SK-N-SH (cell line): ENCODE measurements around the gene PLOD3. TPM values are rescaled to one million over a fixed set of nuclear protein-coding genes. Genes with fewer than 3 reads are reported as not detected.

Source experiments
- CTCF ChIA-PET: fragments of 300-600, 350-600 bp; formaldehyde crosslinking; extraction: SDS; loops from one replicate; lab custom pipeline; 2021; lab: Yijun Ruan, JAX
- POLR2A ChIA-PET: fragments of 350-600 bp; sonication (Branson Sonifier 250); formaldehyde crosslinking; extraction: SDS; loops from one replicate; lab custom pipeline; 2020; ENCODE audit warnings: antibody characterized with exemption, inconsistent platforms; lab: Yijun Ruan, JAX
- DNase-seq: peaks from one replicate; pipeline ENCODE4 v3.0.0; 2012
- H2AFZ ChIP-seq: fragments of 200-600 bp; sonication (generic); 2 replicates; pipeline ENCODE4 v1.8.1; 2016; ENCODE audit warnings: antibody characterized with exemption, mild to moderate bottlenecking, low read depth
- H3F3A ChIP-seq: fragments of 200-600 bp; sonication (generic); replicated peaks from 2 replicates; pipeline ENCODE3; 2016; ENCODE audit warnings: antibody characterized with exemption, mild to moderate bottlenecking; ENCODE audit not compliant: insufficient read depth
- H3K27ac ChIP-seq, 2 experiments: fragments of 200-500 bp in 1 of 2; fragments of 200-600 bp in 1 of 2; sonication (Bioruptor generic) in 1 of 2; sonication (generic), shearing (Covaris generic) in 1 of 2; 2 replicates each; pipeline versions ENCODE4 v1.5.1 to v1.6.1; 2014 to 2016; ENCODE audit warnings: low read depth in 2 of 2, inconsistent platforms in 1 of 2, low read length in 1 of 2, mild to moderate bottlenecking in 1 of 2, mixed read lengths in 1 of 2
- H3K27me3 ChIP-seq: fragments of 200-600 bp; sonication (generic), shearing (Covaris generic); 2 replicates; pipeline ENCODE4 v1.6.1; 2016; ENCODE audit warnings: mixed run types; ENCODE audit not compliant: insufficient read depth
- H3K36me3 ChIP-seq, 2 experiments: fragments of 200-500 bp in 1 of 2; fragments of 200-600 bp in 1 of 2; sonication (Bioruptor generic) in 1 of 2; sonication (generic) in 1 of 2; replicated peaks in 1 of 2; 2 replicates each; pipeline versions ENCODE3 to v1.5.1; 2014 to 2016; ENCODE audit warnings: low read length in 1 of 2, mild to moderate bottlenecking in 1 of 2; ENCODE audit not compliant: insufficient read depth in 2 of 2, control insufficient read depth in 1 of 2
- H3K4me1 ChIP-seq, 2 experiments: fragments of 200-500 bp in 1 of 2; fragments of 200-600 bp in 1 of 2; sonication (Bioruptor generic) in 1 of 2; sonication (generic), shearing (Covaris generic) in 1 of 2; 2 replicates each; pipeline versions ENCODE4 v1.5.1 to v1.6.1; 2014 to 2016; ENCODE audit warnings: low read depth in 1 of 2, low read length in 1 of 2, mixed run types in 1 of 2; ENCODE audit not compliant: insufficient read depth in 2 of 2, control insufficient read depth in 1 of 2
- H3K4me2 ChIP-seq: fragments of 200-600 bp; sonication (generic), shearing (Covaris generic); 2 replicates; pipeline ENCODE4 v1.6.1; 2017; ENCODE audit warnings: mixed run types
- H3K4me3 ChIP-seq, 2 experiments: fragments of 200-500 bp in 1 of 2; fragments of 200-600 bp in 1 of 2; sonication (Bioruptor generic) in 1 of 2; sonication (generic), shearing (Covaris generic) in 1 of 2; 2 replicates each; pipeline versions ENCODE4 v1.5.1 to v1.8.1; 2014 to 2016; ENCODE audit warnings: low read depth in 2 of 2, inconsistent platforms in 1 of 2, low read length in 1 of 2, mild to moderate bottlenecking in 1 of 2, mixed read lengths in 1 of 2, moderate library complexity in 1 of 2
- H3K79me2 ChIP-seq: fragments of 200-600 bp; sonication (generic); 2 replicates; pipeline ENCODE4 v1.8.1; 2017; ENCODE audit warnings: mild to moderate bottlenecking; ENCODE audit not compliant: insufficient read depth
- H3K9ac ChIP-seq: fragments of 200-600 bp; sonication (generic); 2 replicates; pipeline ENCODE4 v1.6.1; 2017; ENCODE audit warnings: mixed run types
- H3K9me2 ChIP-seq: fragments of 200-600 bp; sonication (generic); 2 replicates; pipeline ENCODE4 v1.6.1; 2017; ENCODE audit warnings: mixed run types
- H3K9me3 ChIP-seq: fragments of 200-600 bp; sonication (generic); 2 replicates; pipeline ENCODE4 v1.6.1; 2017; ENCODE audit warnings: mixed run types, mild to moderate bottlenecking, moderate library complexity
- H4K20me1 ChIP-seq: fragments of 200-600 bp; sonication (generic); 2 replicates; pipeline ENCODE4 v1.6.1; 2017; ENCODE audit warnings: mild to moderate bottlenecking, mixed run types; ENCODE audit not compliant: insufficient read depth
- ELF1 ChIP-seq: IDR thresholded peaks from 2 replicates; pipeline ENCODE4 v1.4.0; 2012
- FOXJ3 ChIP-seq: sonication (generic); formaldehyde crosslinking; IDR thresholded peaks from 2 replicates; pipeline ENCODE4 v1.5.1; 2020; ENCODE audit warnings: mild to moderate bottlenecking, missing genetic modification reagents
- FOXM1 ChIP-seq: IDR thresholded peaks from 2 replicates; pipeline ENCODE4 v1.4.0; 2012; ENCODE audit warnings: low read depth, mild to moderate bottlenecking
- GABPA ChIP-seq: IDR thresholded peaks from 2 replicates; pipeline ENCODE4 v1.4.0; 2012; ENCODE audit warnings: low read depth, mild to moderate bottlenecking
- GATA2 ChIP-seq: sonication (generic); formaldehyde crosslinking; IDR thresholded peaks from 2 replicates; pipeline ENCODE4 v1.5.0; 2020; ENCODE audit warnings: mild to moderate bottlenecking, missing genetic modification reagents
- JUND ChIP-seq: IDR thresholded peaks from 2 replicates; pipeline ENCODE4 v1.4.0; 2012
- MXI1 ChIP-seq: IDR thresholded peaks from 2 replicates; pipeline ENCODE4 v1.6.1; 2012; ENCODE audit warnings: mild to moderate bottlenecking, low read depth, low read length, improper control_type of control experiment
- NFIC ChIP-seq: IDR thresholded peaks from 2 replicates; pipeline ENCODE4 v1.4.0; 2012; ENCODE audit warnings: borderline replicate concordance
- NRF1 ChIP-seq: IDR thresholded peaks from 2 replicates; pipeline ENCODE4 v1.6.1; 2012; ENCODE audit warnings: low read depth, mild to moderate bottlenecking, low read length
- POLR2AphosphoS5 ChIP-seq: IDR thresholded peaks from 2 replicates; pipeline ENCODE4 v1.6.1; 2012; ENCODE audit warnings: low read depth, low read length
- RCOR1 ChIP-seq: fragments of 150-350 bp; IDR thresholded peaks from 2 replicates; pipeline ENCODE4 v1.6.1; 2017; ENCODE audit warnings: antibody characterized with exemption, low read length
- RFX5 ChIP-seq: IDR thresholded peaks from 2 replicates; pipeline ENCODE4 v1.6.1; 2012; ENCODE audit warnings: mild to moderate bottlenecking, improper control_type of control experiment, low read length
- RXRA ChIP-seq: IDR thresholded peaks from 2 replicates; pipeline ENCODE4 v1.4.0; 2012; ENCODE audit warnings: low read depth, mild to moderate bottlenecking, borderline replicate concordance
- SIN3A ChIP-seq: IDR thresholded peaks from 2 replicates; pipeline ENCODE4 v1.6.1; 2012; ENCODE audit warnings: low read depth, mild to moderate bottlenecking, low read length, moderate library complexity, borderline replicate concordance
- SMC3 ChIP-seq: IDR thresholded peaks from 2 replicates; pipeline ENCODE4 v1.6.1; 2012; ENCODE audit warnings: low read depth, low read length, improper control_type of control experiment
- TAF1 ChIP-seq: IDR thresholded peaks from 2 replicates; pipeline ENCODE4 v1.6.1; 2012; ENCODE audit warnings: low read depth, mild to moderate bottlenecking, low read length, moderate library complexity, borderline replicate concordance
- TCF12 ChIP-seq: IDR thresholded peaks from 2 replicates; pipeline ENCODE4 v1.4.0; 2012
- YY1 ChIP-seq: IDR thresholded peaks from 2 replicates; pipeline ENCODE4 v1.4.0; 2012; ENCODE audit warnings: low read depth, mild to moderate bottlenecking
- WGBS: methylation state at CpG from one replicate; pipeline ENCODE4 v1.1.6; 2017; ENCODE audit warnings: low lambda C conversion rate; 5-methylcytosine and 5-hydroxymethylcytosine counted together
- polyA plus RNA-seq, 3 experiments: library from polyadenylated mRNA; depleted of rRNA; stranded (reverse); fragments of >200 nt; gene quantifications; 2 replicates each; pipeline ENCODE4 v1.2.3, GENCODE V29; 2012
- TF ChIP-seq, protein P1 (sequence below): IDR thresholded peaks from 2 replicates; pipeline ENCODE4 v1.4.0; 2012; ENCODE audit warnings: low read depth, borderline replicate concordance
- TF ChIP-seq, protein P2 (sequence below): IDR thresholded peaks from 2 replicates; pipeline ENCODE4 v1.4.0; 2012; ENCODE audit warnings: low read depth, borderline replicate concordance
- TF ChIP-seq, protein P3 (sequence below): fragments of 150-350 bp; IDR thresholded peaks from 2 replicates; pipeline ENCODE4 v1.6.1; 2017; ENCODE audit warnings: antibody characterized with exemption, low read length, low read depth, borderline replicate concordance
- TF ChIP-seq, protein P4 (sequence below): fragments of 150-350 bp; IDR thresholded peaks from 2 replicates; pipeline ENCODE4 v1.6.1; 2016; ENCODE audit warnings: mild to moderate bottlenecking, low read depth, low read length
- TF ChIP-seq, protein P5 (sequence below): IDR thresholded peaks from 2 replicates; pipeline ENCODE4 v1.6.1; 2012; ENCODE audit warnings: mild to moderate bottlenecking, low read depth, low read length, moderate library complexity
- TF ChIP-seq, protein P6 (sequence below): IDR thresholded peaks from 2 replicates; pipeline ENCODE4 v1.4.0; 2012; ENCODE audit warnings: low read depth

Gene PLOD3
- polyA plus RNA-seq, 1 of the 3 experiments (the other 2 are of a cell fraction) = 276 TPM

DNA sequence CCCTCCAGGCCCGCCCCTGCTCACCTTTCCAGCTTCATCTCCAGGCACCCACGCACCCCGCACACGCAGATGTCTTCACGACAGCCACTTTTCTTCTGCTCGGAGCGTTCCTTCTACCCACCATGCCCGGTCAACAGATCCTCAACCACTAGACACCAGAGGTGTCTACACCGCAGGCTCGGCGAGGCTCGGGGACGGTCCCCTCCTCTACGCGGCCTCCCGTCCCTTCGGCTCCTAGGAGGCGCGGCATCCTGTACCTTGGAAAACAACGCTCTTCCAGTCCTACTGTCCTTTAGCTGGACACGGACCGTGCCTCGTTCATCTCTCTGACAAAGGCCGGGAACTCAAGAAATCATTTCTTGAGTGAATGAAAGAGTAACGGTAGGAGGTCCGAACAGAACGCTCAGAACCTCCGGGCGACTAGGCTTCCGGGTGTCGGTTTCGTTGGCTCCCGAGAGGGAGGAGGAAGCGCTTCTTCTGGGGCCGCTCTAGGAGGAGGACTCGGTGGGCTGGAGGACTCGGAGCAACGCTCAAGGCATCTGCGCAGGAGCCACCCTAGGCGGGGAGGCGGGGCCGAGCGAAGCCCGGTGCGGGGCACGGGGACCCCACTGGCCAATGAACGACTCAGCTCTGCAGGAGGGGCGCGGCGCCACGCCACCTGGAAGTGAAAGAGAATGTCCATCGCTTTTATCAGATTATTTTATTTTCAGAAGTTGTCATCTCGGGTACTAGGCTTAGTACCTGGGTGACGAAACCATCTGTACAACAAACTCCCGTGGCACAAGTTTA lies 34.7 kb upstream of the PLOD3 start:
- peaks cover 3% of the 10 kb centered on the region for H3F3A ChIP-seq
- peak overlapping the region; percentile 75 to 85 for H3K27ac ChIP-seq
- H3K27me3 ChIP-seq = 0 out of 2 replicates have a peak, but pooled peaks cover 4% of the 10 kb centered on the region
- POLR2A ChIA-PET = interaction anchor here (0.5 to 1.7 kb wide), 7 partner anchors 8 to 1687 kb away, joined by 3 to 7 read pairs (median 3); partner anchors contain the start of genes CLDN15, PLOD3 and ZNHIT1
- H3K4me2 ChIP-seq = peak overlapping the region; percentile 83
- H3K79me2 ChIP-seq = peaks cover 47% of the 10 kb centered on the region
- peak overlapping the region; percentile 100 for H2AFZ ChIP-seq
- no peaks in the 10 kb centered on the region for H3K9me3 ChIP-seq
- H3K9me2 ChIP-seq = no peaks in the 10 kb centered on the region
- peaks cover 24% of the 10 kb centered on the region for H4K20me1 ChIP-seq
- 1% methylated on average over 55 of the region's 55 CpGs for WGBS
- peak; percentile 86; the same call in 1 of the 2 replicates for TF ChIP-seq SIN3A
- 0 out of 2 replicates have a peak, but pooled peaks have one; percentile 7 for TF ChIP-seq NFIC
- peak; percentile 87 for TF ChIP-seq GABPA
- TF ChIP-seq GATA2 = peak; percentile 40; the same call in 1 of the 2 replicates
- no peak for TF ChIP-seq JUND
- TF ChIP-seq FOXJ3 (CRISPR knock-in tag) = no peak
- no peak; the same call in 1 of the 2 replicates for TF ChIP-seq TCF12
- TF ChIP-seq, protein P1, sequence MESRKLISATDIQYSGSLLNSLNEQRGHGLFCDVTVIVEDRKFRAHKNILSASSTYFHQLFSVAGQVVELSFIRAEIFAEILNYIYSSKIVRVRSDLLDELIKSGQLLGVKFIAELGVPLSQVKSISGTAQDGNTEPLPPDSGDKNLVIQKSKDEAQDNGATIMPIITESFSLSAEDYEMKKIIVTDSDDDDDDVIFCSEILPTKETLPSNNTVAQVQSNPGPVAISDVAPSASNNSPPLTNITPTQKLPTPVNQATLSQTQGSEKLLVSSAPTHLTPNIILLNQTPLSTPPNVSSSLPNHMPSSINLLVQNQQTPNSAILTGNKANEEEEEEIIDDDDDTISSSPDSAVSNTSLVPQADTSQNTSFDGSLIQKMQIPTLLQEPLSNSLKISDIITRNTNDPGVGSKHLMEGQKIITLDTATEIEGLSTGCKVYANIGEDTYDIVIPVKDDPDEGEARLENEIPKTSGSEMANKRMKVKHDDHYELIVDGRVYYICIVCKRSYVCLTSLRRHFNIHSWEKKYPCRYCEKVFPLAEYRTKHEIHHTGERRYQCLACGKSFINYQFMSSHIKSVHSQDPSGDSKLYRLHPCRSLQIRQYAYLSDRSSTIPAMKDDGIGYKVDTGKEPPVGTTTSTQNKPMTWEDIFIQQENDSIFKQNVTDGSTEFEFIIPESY = 0 out of 2 replicates have a peak, but pooled peaks have one; percentile 21
- no peak for TF ChIP-seq RCOR1
- TF ChIP-seq, protein P2, sequence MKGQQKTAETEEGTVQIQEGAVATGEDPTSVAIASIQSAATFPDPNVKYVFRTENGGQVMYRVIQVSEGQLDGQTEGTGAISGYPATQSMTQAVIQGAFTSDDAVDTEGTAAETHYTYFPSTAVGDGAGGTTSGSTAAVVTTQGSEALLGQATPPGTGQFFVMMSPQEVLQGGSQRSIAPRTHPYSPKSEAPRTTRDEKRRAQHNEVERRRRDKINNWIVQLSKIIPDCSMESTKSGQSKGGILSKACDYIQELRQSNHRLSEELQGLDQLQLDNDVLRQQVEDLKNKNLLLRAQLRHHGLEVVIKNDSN = peak; percentile 92
- peak; percentile 99 for TF ChIP-seq NRF1
- TF ChIP-seq MXI1 = peak; percentile 77; the same call in 1 of the 2 replicates
- 0 out of 2 replicates have a peak, but pooled peaks have one; percentile 23 for TF ChIP-seq YY1
- no peak for TF ChIP-seq RXRA
- TF ChIP-seq, protein P3, sequence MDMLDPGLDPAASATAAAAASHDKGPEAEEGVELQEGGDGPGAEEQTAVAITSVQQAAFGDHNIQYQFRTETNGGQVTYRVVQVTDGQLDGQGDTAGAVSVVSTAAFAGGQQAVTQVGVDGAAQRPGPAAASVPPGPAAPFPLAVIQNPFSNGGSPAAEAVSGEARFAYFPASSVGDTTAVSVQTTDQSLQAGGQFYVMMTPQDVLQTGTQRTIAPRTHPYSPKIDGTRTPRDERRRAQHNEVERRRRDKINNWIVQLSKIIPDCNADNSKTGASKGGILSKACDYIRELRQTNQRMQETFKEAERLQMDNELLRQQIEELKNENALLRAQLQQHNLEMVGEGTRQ = no peak
- TF ChIP-seq, protein P4, sequence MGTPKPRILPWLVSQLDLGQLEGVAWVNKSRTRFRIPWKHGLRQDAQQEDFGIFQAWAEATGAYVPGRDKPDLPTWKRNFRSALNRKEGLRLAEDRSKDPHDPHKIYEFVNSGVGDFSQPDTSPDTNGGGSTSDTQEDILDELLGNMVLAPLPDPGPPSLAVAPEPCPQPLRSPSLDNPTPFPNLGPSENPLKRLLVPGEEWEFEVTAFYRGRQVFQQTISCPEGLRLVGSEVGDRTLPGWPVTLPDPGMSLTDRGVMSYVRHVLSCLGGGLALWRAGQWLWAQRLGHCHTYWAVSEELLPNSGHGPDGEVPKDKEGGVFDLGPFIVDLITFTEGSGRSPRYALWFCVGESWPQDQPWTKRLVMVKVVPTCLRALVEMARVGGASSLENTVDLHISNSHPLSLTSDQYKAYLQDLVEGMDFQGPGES = no peak
- TF ChIP-seq ELF1 = peak; percentile 99
- TF ChIP-seq POLR2AphosphoS5 = peak; percentile 97
- TF ChIP-seq, protein P5, sequence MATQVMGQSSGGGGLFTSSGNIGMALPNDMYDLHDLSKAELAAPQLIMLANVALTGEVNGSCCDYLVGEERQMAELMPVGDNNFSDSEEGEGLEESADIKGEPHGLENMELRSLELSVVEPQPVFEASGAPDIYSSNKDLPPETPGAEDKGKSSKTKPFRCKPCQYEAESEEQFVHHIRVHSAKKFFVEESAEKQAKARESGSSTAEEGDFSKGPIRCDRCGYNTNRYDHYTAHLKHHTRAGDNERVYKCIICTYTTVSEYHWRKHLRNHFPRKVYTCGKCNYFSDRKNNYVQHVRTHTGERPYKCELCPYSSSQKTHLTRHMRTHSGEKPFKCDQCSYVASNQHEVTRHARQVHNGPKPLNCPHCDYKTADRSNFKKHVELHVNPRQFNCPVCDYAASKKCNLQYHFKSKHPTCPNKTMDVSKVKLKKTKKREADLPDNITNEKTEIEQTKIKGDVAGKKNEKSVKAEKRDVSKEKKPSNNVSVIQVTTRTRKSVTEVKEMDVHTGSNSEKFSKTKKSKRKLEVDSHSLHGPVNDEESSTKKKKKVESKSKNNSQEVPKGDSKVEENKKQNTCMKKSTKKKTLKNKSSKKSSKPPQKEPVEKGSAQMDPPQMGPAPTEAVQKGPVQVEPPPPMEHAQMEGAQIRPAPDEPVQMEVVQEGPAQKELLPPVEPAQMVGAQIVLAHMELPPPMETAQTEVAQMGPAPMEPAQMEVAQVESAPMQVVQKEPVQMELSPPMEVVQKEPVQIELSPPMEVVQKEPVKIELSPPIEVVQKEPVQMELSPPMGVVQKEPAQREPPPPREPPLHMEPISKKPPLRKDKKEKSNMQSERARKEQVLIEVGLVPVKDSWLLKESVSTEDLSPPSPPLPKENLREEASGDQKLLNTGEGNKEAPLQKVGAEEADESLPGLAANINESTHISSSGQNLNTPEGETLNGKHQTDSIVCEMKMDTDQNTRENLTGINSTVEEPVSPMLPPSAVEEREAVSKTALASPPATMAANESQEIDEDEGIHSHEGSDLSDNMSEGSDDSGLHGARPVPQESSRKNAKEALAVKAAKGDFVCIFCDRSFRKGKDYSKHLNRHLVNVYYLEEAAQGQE = peak; percentile 30; the same call in 1 of the 2 replicates
- TF ChIP-seq SMC3 = no peak
- TF ChIP-seq, protein P6, sequence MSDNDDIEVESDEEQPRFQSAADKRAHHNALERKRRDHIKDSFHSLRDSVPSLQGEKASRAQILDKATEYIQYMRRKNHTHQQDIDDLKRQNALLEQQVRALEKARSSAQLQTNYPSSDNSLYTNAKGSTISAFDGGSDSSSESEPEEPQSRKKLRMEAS = peak; percentile 63
- TF ChIP-seq TAF1 = peak; percentile 82
- TF ChIP-seq RFX5 = no peak; the same call in 1 of the 2 replicates
- no peak for TF ChIP-seq FOXM1
- TF ChIP-seq, all 33 proteins: peak for 14
- H3K9ac ChIP-seq = peak overlapping the region; percentile 85
- peaks cover 0 to 3% of the 10 kb centered on the region in 2 experiments; a peak in 1 of 4 replicates for H3K4me1 ChIP-seq
- DNase-seq = peak; percentile 99
- H3K4me3 ChIP-seq = peak overlapping the region; percentile 69 to 89
- H3K36me3 ChIP-seq = peaks cover 3 to 29% of the 10 kb centered on the region in 2 experiments
- CTCF ChIA-PET = interaction anchor here (0.8 to 5.8 kb wide), 10 partner anchors 9 to 452 kb away, joined by 3 to 38 read pairs (median 4); no protein-coding TSS in a partner anchor
